ENCODE data around the gene DNM2.

DNM2 gene

DNA sequence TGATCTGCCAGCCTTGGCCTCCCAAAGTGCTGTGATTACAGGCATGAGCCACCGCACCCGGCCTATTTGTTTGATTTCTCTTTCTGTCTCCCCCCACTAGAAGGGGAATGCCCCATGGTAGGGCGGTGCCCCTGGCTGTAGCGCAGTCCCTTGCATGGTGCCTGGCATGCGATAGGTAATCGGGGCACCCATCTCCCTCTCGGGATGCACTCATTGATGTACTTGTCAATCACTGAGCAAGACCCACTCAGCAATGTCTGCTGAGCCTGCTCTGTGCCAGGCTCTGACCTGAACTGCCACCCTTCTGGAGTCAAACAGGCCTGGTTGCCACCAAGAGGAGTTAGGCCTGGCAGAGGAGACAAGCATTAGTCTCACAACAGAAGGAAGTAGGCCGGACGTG, 19.8 kb downstream of the DNM2 start:
- Histone ChIP-seq H2AFZ (ENCODE audit: low read depth, low read length) (no peak overlapping the region), H3K9ac (ENCODE audit: low read length) (no peak overlapping the region), H3K4me1 (ENCODE audit: low read length) (peaks cover 19% of the 10 kb centered on the region), H3K4me3 (ENCODE audit: low read length) (no peak overlapping the region), H4K20me1 (ENCODE audit: insufficient read depth, low read length) (peaks cover 13% of the 10 kb centered on the region), H3K9me3 (ENCODE audit: insufficient read depth, low read length) (no peaks in the 10 kb centered on the region; the same call in 1 of the 2 replicates), H3K27me3 (ENCODE audit: low read depth, low read length) (no peaks in the 10 kb centered on the region), H3K79me2 (ENCODE audit: low read length) (peaks cover 77% of the 10 kb centered on the region), H3K36me3 (replicated peaks; ENCODE audit: low read depth, low read length) (no peaks in the 10 kb centered on the region), H3K27ac (ENCODE audit: low read length) (no peak overlapping the region), H3K4me2 (ENCODE audit: low read length) (no peak overlapping the region)
- TF ChIP-seq CTCF (IDR thresholded peaks at IDR 0.05; ENCODE audit: low read depth, low read length) (no peak), EZH2phosphoT487 (IDR thresholded peaks at IDR 0.05; ENCODE audit: low read depth) (no peak)

- H3K27me3 ChIP-seq (ENCODE audit: low read depth, low read length), result no peaks in the 10 kb centered on the region
- no peak for TF ChIP-seq EZH2phosphoT487 (IDR thresholded peaks at IDR 0.05; ENCODE audit: low read depth)
- TF ChIP-seq CTCF (IDR thresholded peaks at IDR 0.05; ENCODE audit: low read depth, low read length), result no peak
- H3K4me3 ChIP-seq (ENCODE audit: low read length), result no peak overlapping the region
- no peak overlapping the region for H3K9ac ChIP-seq (ENCODE audit: low read length)
- H3K4me2 ChIP-seq (ENCODE audit: low read length), result no peak overlapping the region
- no peaks in the 10 kb centered on the region for H3K36me3 ChIP-seq (replicated peaks; ENCODE audit: low read depth, low read length)
- H3K9me3 ChIP-seq (ENCODE audit: insufficient read depth, low read length), result no peaks in the 10 kb centered on the region; the same call in 1 of the 2 replicates
- no peak overlapping the region for H2AFZ ChIP-seq (ENCODE audit: low read depth, low read length)
- H3K79me2 ChIP-seq (ENCODE audit: low read length), result peaks cover 82% of the 10 kb centered on the region
- no peak overlapping the region for H3K27ac ChIP-seq (ENCODE audit: low read length)
- peaks cover 19% of the 10 kb centered on the region for H3K4me1 ChIP-seq (ENCODE audit: low read length)
- H4K20me1 ChIP-seq (ENCODE audit: insufficient read depth, low read length), result peaks cover 20% of the 10 kb centered on the region
Measured at GRCh38 chr19:10740798-10741197, 22.9 kb downstream of the DNM2 start.

- Histone ChIP-seq H3K9me3 (ENCODE audit: insufficient read depth, low read length) (no peaks in the 10 kb centered on the region; the same call in 1 of the 2 replicates), H3K27me3 (ENCODE audit: low read depth, low read length) (no peaks in the 10 kb centered on the region), H3K4me1 (ENCODE audit: low read length) (peaks cover 19% of the 10 kb centered on the region), H4K20me1 (ENCODE audit: insufficient read depth, low read length) (peaks cover 27% of the 10 kb centered on the region), H3K4me2 (ENCODE audit: low read length) (no peak overlapping the region), H3K79me2 (ENCODE audit: low read length) (peaks cover 73% of the 10 kb centered on the region), H3K9ac (ENCODE audit: low read length) (no peak overlapping the region), H3K36me3 (replicated peaks; ENCODE audit: low read depth, low read length) (no peaks in the 10 kb centered on the region), H2AFZ (ENCODE audit: low read depth, low read length) (no peak overlapping the region), H3K4me3 (ENCODE audit: low read length) (no peak overlapping the region), H3K27ac (ENCODE audit: low read length) (no peak overlapping the region)
- TF ChIP-seq EZH2phosphoT487 (IDR thresholded peaks at IDR 0.05; ENCODE audit: low read depth) (no peak), CTCF (IDR thresholded peaks at IDR 0.05; ENCODE audit: low read depth, low read length) (no peak)
Measured at GRCh38 chr19:10742476-10742875, 24.6 kb downstream of the DNM2 start.

DNA sequence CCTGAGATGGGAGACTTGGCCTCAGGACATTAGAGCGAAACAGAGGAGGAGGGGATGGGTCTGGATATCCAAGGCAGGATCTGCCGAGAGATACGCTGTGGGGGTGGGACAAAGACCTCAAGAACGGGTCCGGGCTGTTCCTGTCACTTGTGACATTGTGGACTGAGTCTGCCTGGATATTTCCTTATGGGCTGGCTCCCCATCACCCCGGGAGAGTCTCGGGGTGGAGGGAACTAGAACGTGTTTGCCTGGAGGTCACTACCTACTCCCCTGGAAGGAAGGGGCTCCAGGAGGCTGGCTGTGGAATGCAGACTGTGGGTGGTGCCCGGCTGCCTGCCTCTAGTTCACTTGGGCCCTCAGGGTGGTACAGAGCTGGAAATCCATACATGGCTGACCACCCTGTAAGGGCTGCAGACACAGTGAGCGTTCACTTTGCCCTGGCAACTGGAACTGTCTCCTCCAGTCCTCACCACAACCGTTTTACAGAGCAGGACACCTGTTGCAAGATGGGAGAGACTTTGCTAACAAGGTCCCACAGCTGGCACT, 26.4 kb downstream of the DNM2 start:
- Histone ChIP-seq H3K79me2 (ENCODE audit: low read length) (peaks cover 80% of the 10 kb centered on the region), H2AFZ (ENCODE audit: low read depth, low read length) (no peak overlapping the region), H3K4me1 (ENCODE audit: low read length) (peaks cover 7% of the 10 kb centered on the region), H3K27ac (ENCODE audit: low read length) (no peak overlapping the region), H3K9ac (ENCODE audit: low read length) (no peak overlapping the region), H4K20me1 (ENCODE audit: insufficient read depth, low read length) (peaks cover 45% of the 10 kb centered on the region), H3K4me3 (ENCODE audit: low read length) (no peak overlapping the region), H3K27me3 (ENCODE audit: low read depth, low read length) (no peaks in the 10 kb centered on the region), H3K9me3 (ENCODE audit: insufficient read depth, low read length) (no peaks in the 10 kb centered on the region; the same call in 1 of the 2 replicates), H3K36me3 (replicated peaks; ENCODE audit: low read depth, low read length) (no peaks in the 10 kb centered on the region), H3K4me2 (ENCODE audit: low read length) (no peak overlapping the region)
- TF ChIP-seq CTCF (IDR thresholded peaks at IDR 0.05; ENCODE audit: low read depth, low read length) (no peak), EZH2phosphoT487 (IDR thresholded peaks at IDR 0.05; ENCODE audit: low read depth) (no peak)

Measured in OCI-LY3 (cell line).